SJCRH30 (cell line): ENCODE measurements around the gene ZNF263. TPM values are rescaled to one million over a fixed set of nuclear protein-coding genes. Genes with fewer than 3 reads are reported as not detected.
A peak's percentile ranks its signal among the peaks of the same experiment; 100 is the strongest.
"Not testable (repeated sequence)": the region's sequence is repeated elsewhere in the genome, so short reads cannot be mapped to it uniquely, and the experiment has no call there.

Experiments used
- DNase-seq, 2 experiments: peaks; one replicate each; pipeline ENCODE4 v3.0.0-alpha.2; 2015 to 2020
- H3K27ac ChIP-seq: fragments of 250-450 bp; sonication (Bioruptor Pico); 2 replicates; pipeline ENCODE4 v1.5.1; 2020; ENCODE audit warnings: mild to moderate bottlenecking, moderate library complexity
- H3K27me3 ChIP-seq: fragments of 250-450 bp; sonication (Bioruptor Pico); 2 replicates; pipeline ENCODE4 v1.5.1; 2020; ENCODE audit warnings: mild to moderate bottlenecking, moderate library complexity
- H3K36me3 ChIP-seq: fragments of 250-450 bp; sonication (Bioruptor Pico); 2 replicates; pipeline ENCODE4 v1.5.1; 2020; ENCODE audit warnings: mild to moderate bottlenecking, moderate library complexity
- H3K4me1 ChIP-seq: fragments of 250-450 bp; sonication (Bioruptor Pico); 2 replicates; pipeline ENCODE4 v1.5.1; 2020; ENCODE audit warnings: mild to moderate bottlenecking, moderate library complexity
- H3K4me3 ChIP-seq: fragments of 250-450 bp; sonication (Bioruptor Pico); 2 replicates; pipeline ENCODE4 v1.5.1; 2020; ENCODE audit warnings: mild to moderate bottlenecking, moderate library complexity
- H3K9me3 ChIP-seq: fragments of 250-450 bp; sonication (Bioruptor Pico); replicated peaks from 2 replicates; pipeline ENCODE4 v1.5.1; 2020; ENCODE audit warnings: mild to moderate bottlenecking, moderate library complexity
- total RNA-seq: library from RNA; depleted of rRNA; stranded (reverse); fragments of >200 nt; shearing (Covaris generic); gene quantifications from 2 replicates; pipeline ENCODE4 v1.2.3, GENCODE V29; 2014

The ZNF263 gene
- total RNA-seq, 1 experiment from 2014 or later = 46.3 TPM

- DNase-seq = no peak
- Histone ChIP-seq H3K27me3 (no peaks in the 10 kb centered on the region), H3K9me3 (no peaks in the 10 kb centered on the region), H3K4me1 (no peaks in the 10 kb centered on the region), H3K27ac (no peak within 1 kb of the TSS), H3K36me3 (no peaks in the 10 kb centered on the region), H3K4me3 (no peak within 1 kb of the TSS)
Observed at GRCh38 chr16:3256146-3256865, 27.0 kb upstream of the ZNF263 start, which contains the start of gene MEFV. TSS of gene MEFV (minus strand) at chr16:3256633. CDS start at chr16:3256587, 46 bp downstream.

GRCh38 chr16:3256866-3257465, 26.3 kb upstream of the ZNF263 start:
- Histone ChIP-seq H3K27ac (no peak overlapping the region), H3K27me3 (no peaks in the 10 kb centered on the region), H3K9me3 (no peaks in the 10 kb centered on the region), H3K4me1 (no peaks in the 10 kb centered on the region), H3K36me3 (no peaks in the 10 kb centered on the region), H3K4me3 (no peak overlapping the region)
- DNase-seq = no peak

- H3K27ac ChIP-seq = no peak overlapping the region
- H3K4me1 ChIP-seq = no peaks in the 10 kb centered on the region
- no peak for DNase-seq
- no peaks in the 10 kb centered on the region for H3K36me3 ChIP-seq
- no peak overlapping the region for H3K4me3 ChIP-seq
- no peaks in the 10 kb centered on the region for H3K9me3 ChIP-seq
- no peaks in the 10 kb centered on the region for H3K27me3 ChIP-seq
Observed at GRCh38 chr16:3259836-3260235, 23.5 kb upstream of the ZNF263 start.

GRCh38 chr16:3262517-3262916, 20.8 kb upstream of the ZNF263 start:
- Histone ChIP-seq H3K4me3 (no peak overlapping the region), H3K27ac (no peak overlapping the region), H3K27me3 (no peaks in the 10 kb centered on the region), H3K4me1 (0 out of 2 replicates have a peak, but pooled peaks cover 2% of the 10 kb centered on the region), H3K9me3 (no peaks in the 10 kb centered on the region), H3K36me3 (no peaks in the 10 kb centered on the region)
- DNase-seq = no peak

- no peaks in the 10 kb centered on the region for H3K27me3 ChIP-seq
- H3K27ac ChIP-seq = peak overlapping the region; percentile 49
- H3K9me3 ChIP-seq = no peaks in the 10 kb centered on the region
- no peaks in the 10 kb centered on the region for H3K36me3 ChIP-seq
- H3K4me1 ChIP-seq = 0 out of 2 replicates have a peak, but pooled peaks cover 2% of the 10 kb centered on the region
- peak overlapping the region; percentile 65 for H3K4me3 ChIP-seq
- peak; percentile 98 to 99 for DNase-seq
Observed at GRCh38 chr16:3264137-3265036, 18.9 kb upstream of the ZNF263 start.

- H3K4me3 ChIP-seq = no peak overlapping the region
- H3K27me3 ChIP-seq = no peaks in the 10 kb centered on the region
- no peaks in the 10 kb centered on the region for H3K9me3 ChIP-seq
- H3K27ac ChIP-seq = no peak overlapping the region
- 0 out of 2 replicates have a peak, but pooled peaks cover 2% of the 10 kb centered on the region for H3K4me1 ChIP-seq
- DNase-seq = peak; percentile 46 to 73
- H3K36me3 ChIP-seq = no peaks in the 10 kb centered on the region
Observed at GRCh38 chr16:3266873-3267537, 16.3 kb upstream of the ZNF263 start.

GRCh38 chr16:3268294-3268693, 15.0 kb upstream of the ZNF263 start:
- H3K9me3 ChIP-seq = no peaks in the 10 kb centered on the region
- H3K4me1 ChIP-seq = 0 out of 2 replicates have a peak, but pooled peaks cover 2% of the 10 kb centered on the region
- no peak overlapping the region for H3K27ac ChIP-seq
- no peak for DNase-seq
- no peaks in the 10 kb centered on the region for H3K27me3 ChIP-seq
- H3K36me3 ChIP-seq = no peaks in the 10 kb centered on the region
- no peak overlapping the region for H3K4me3 ChIP-seq

GRCh38 chr16:3270718-3271117, 12.6 kb upstream of the ZNF263 start:
- H3K27me3 ChIP-seq, H3K4me1 ChIP-seq: not testable (repeated sequence)

GRCh38 chr16:3271281-3271680, 12.0 kb upstream of the ZNF263 start:
- H3K4me3 ChIP-seq, DNase-seq, H3K36me3 ChIP-seq, H3K27me3 ChIP-seq, H3K9me3 ChIP-seq, H3K4me1 ChIP-seq, H3K27ac ChIP-seq: not testable (repeated sequence)

More at GRCh38 chr16:3270718-3271117, 12.6 kb upstream of the ZNF263 start:
- H3K4me3 ChIP-seq, DNase-seq, H3K9me3 ChIP-seq, H3K27ac ChIP-seq, H3K36me3 ChIP-seq: not testable (repeated sequence)

GRCh38 chr16:3274490-3274889, 8.8 kb upstream of the ZNF263 start:
- peak overlapping the region; percentile 33 for H3K4me3 ChIP-seq
- no peaks in the 10 kb centered on the region for H3K36me3 ChIP-seq
- H3K4me1 ChIP-seq = no peaks in the 10 kb centered on the region
- H3K27ac ChIP-seq = no peak overlapping the region
- H3K27me3 ChIP-seq = no peaks in the 10 kb centered on the region
- DNase-seq = peak; percentile 60 to 78
- no peaks in the 10 kb centered on the region for H3K9me3 ChIP-seq

- Histone ChIP-seq H3K9me3 (no peaks in the 10 kb centered on the region), H3K4me1 (no peaks in the 10 kb centered on the region), H3K27ac (no peak overlapping the region), H3K4me3 (peak overlapping the region; percentile 33), H3K36me3 (no peaks in the 10 kb centered on the region), H3K27me3 (no peaks in the 10 kb centered on the region)
- DNase-seq = no peak
Observed at GRCh38 chr16:3274947-3275346, 8.3 kb upstream of the ZNF263 start.

- Histone ChIP-seq H3K9me3 (no peaks in the 10 kb centered on the region), H3K27ac (no peak overlapping the region), H3K27me3 (no peaks in the 10 kb centered on the region), H3K4me1 (no peaks in the 10 kb centered on the region), H3K4me3 (no peak overlapping the region), H3K36me3 (no peaks in the 10 kb centered on the region)
- no peak for DNase-seq
Observed at GRCh38 chr16:3276679-3277078, 6.6 kb upstream of the ZNF263 start.

- DNase-seq = no peak
Observed at GRCh38 chr16:3281222-3281820, 2.0 kb upstream of the ZNF263 start.

GRCh38 chr16:3282103-3282729, 1.1 kb upstream of the ZNF263 start:
- DNase-seq = peak; percentile 82 to 85
- peak overlapping the region; percentile 80 for H3K4me3 ChIP-seq

More at GRCh38 chr16:3281222-3281820, 2.0 kb upstream of the ZNF263 start:
- no peaks in the 10 kb centered on the region for H3K9me3 ChIP-seq
- H3K36me3 ChIP-seq = peaks cover 13% of the 10 kb centered on the region
- no peak overlapping the region for H3K27ac ChIP-seq
- no peaks in the 10 kb centered on the region for H3K27me3 ChIP-seq
- H3K4me3 ChIP-seq = no peak overlapping the region
- peaks cover 3% of the 10 kb centered on the region; the same call in 1 of the 2 replicates for H3K4me1 ChIP-seq

More at GRCh38 chr16:3282103-3282729, 1.1 kb upstream of the ZNF263 start:
- H3K27me3 ChIP-seq = no peaks in the 10 kb centered on the region
- peaks cover 3% of the 10 kb centered on the region; the same call in 1 of the 2 replicates for H3K4me1 ChIP-seq
- no peaks in the 10 kb centered on the region for H3K9me3 ChIP-seq
- H3K36me3 ChIP-seq = peaks cover 21% of the 10 kb centered on the region
- peak overlapping the region; percentile 97 for H3K27ac ChIP-seq
